ENCODE measurements around the gene VDAC1. TPM values are rescaled to one million over a fixed set of nuclear protein-coding genes. Genes with fewer than 3 reads are reported as not detected.

VDAC1 gene
- total RNA-seq, 2 experiments from 2014 or later: 157 to 247 TPM

DNA sequence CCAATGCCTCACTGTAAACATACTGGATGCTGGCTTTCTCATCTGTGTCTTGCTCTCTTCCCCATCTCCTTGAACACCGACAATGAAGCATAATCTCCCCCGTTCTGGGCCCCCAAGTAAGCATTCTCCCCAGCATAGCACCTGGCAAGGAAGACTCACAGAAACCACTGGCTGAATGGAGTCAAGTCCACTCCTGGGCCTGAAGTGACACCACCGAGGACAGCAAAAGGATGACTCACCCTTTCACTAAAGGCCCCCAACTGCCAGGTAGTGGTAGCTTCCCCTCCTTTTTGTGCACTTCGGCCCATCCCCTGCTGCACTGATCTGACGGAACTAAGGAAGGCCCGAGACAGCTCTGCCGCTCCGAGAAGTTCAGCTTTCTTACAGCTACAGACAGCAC is 9.4 kb downstream of the VDAC1 start:
- H3K4me2 ChIP-seq (ENCODE audit: low read length): peak overlapping the region; percentile 43
- DNase-seq (ENCODE audit: low spot score): no peak
- no peak overlapping the region for H3K27ac ChIP-seq (ENCODE audit: low read depth, low read length, poor library complexity, severe bottlenecking)
- peaks cover 38% of the 10 kb centered on the region for H4K20me1 ChIP-seq (ENCODE audit: insufficient read depth, low read length)
- H3K9me3 ChIP-seq (ENCODE audit: low read length): no peaks in the 10 kb centered on the region
- no peaks in the 10 kb centered on the region for H3K9me2 ChIP-seq (ENCODE audit: insufficient read depth, low read length)
- no peak overlapping the region for H3K4me3 ChIP-seq (ENCODE audit: low read depth, low read length, poor library complexity, severe bottlenecking)
- no peak overlapping the region for H2AFZ ChIP-seq (ENCODE audit: low read length)
- POLR2A ChIA-PET: interaction anchor here (0.8 kb wide), 2 partner anchors 8 to 14 kb away, joined by 3 to 4 read pairs; no protein-coding TSS in a partner anchor
- peaks cover 47% of the 10 kb centered on the region for H3K36me3 ChIP-seq (ENCODE audit: insufficient read depth, low read length)
- no TSS peak for BruUV-seq (replicated peaks)
- peaks cover 59% of the 10 kb centered on the region for H3K4me1 ChIP-seq (ENCODE audit: insufficient read depth, low read length, poor library complexity, severe bottlenecking)
- no peak for TF ChIP-seq EZH2phosphoT487 (IDR thresholded peaks at IDR 0.05; ENCODE audit: borderline replicate concordance, low read depth, low read length)
- TF ChIP-seq, protein P1, sequence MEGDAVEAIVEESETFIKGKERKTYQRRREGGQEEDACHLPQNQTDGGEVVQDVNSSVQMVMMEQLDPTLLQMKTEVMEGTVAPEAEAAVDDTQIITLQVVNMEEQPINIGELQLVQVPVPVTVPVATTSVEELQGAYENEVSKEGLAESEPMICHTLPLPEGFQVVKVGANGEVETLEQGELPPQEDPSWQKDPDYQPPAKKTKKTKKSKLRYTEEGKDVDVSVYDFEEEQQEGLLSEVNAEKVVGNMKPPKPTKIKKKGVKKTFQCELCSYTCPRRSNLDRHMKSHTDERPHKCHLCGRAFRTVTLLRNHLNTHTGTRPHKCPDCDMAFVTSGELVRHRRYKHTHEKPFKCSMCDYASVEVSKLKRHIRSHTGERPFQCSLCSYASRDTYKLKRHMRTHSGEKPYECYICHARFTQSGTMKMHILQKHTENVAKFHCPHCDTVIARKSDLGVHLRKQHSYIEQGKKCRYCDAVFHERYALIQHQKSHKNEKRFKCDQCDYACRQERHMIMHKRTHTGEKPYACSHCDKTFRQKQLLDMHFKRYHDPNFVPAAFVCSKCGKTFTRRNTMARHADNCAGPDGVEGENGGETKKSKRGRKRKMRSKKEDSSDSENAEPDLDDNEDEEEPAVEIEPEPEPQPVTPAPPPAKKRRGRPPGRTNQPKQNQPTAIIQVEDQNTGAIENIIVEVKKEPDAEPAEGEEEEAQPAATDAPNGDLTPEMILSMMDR (conservative IDR thresholded peaks at IDR 0.05; ENCODE audit: low read length): no peak
- peaks cover 93% of the 10 kb centered on the region for H3K79me2 ChIP-seq (ENCODE audit: insufficient read depth, low read depth, low read length)
- intact Hi-C loops (cut with micrococcal nuclease; ENCODE audit: unreplicated experiment): no loop called here
- CTCF ChIA-PET (ENCODE audit: unreplicated experiment): interaction anchor here (1.3 kb wide), 1 partner anchor 9 kb away, joined by 4 read pairs; no protein-coding TSS in a partner anchor

DNA sequence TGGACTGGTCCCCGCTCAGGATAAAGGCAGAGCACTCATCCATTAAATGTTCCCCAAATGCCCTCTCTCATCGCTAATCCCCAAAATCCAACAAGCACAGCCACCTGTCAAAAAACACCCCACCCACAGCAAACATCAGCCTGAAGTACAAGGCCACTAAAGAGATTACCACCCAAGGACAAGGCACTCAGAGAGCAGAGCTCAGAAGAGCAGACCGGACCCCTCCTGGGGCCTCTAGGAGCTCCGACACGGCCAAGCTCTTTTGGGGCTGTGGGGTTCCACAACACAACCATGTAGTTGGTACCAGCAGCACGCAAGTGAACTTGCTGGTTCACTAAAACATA is 9.8 kb downstream of the VDAC1 start:
- intact Hi-C loops (cut with micrococcal nuclease; ENCODE audit: unreplicated experiment): no loop called here
- no peaks in the 10 kb centered on the region for H3K9me3 ChIP-seq (ENCODE audit: low read length)
- no TSS peak for BruUV-seq (replicated peaks)
- H2AFZ ChIP-seq (ENCODE audit: low read length): no peak overlapping the region
- no peaks in the 10 kb centered on the region for H3K9me2 ChIP-seq (ENCODE audit: insufficient read depth, low read length)
- H3K79me2 ChIP-seq (ENCODE audit: insufficient read depth, low read depth, low read length): peaks cover 89% of the 10 kb centered on the region
- H4K20me1 ChIP-seq (ENCODE audit: insufficient read depth, low read length): peaks cover 38% of the 10 kb centered on the region
- DNase-seq (ENCODE audit: low spot score): no peak
- POLR2A ChIA-PET: interaction anchor here (0.8 to 3.9 kb wide), 2 partner anchors 8 kb away, joined by 3 to 24 read pairs; no protein-coding TSS in a partner anchor
- TF ChIP-seq, protein P1 (conservative IDR thresholded peaks at IDR 0.05; ENCODE audit: low read length): no peak
- TF ChIP-seq EZH2phosphoT487 (IDR thresholded peaks at IDR 0.05; ENCODE audit: borderline replicate concordance, low read depth, low read length): no peak
- peak overlapping the region; percentile 43; the same call in 1 of the 2 replicates for H3K4me2 ChIP-seq (ENCODE audit: low read length)
- H3K36me3 ChIP-seq (ENCODE audit: insufficient read depth, low read length): peaks cover 47% of the 10 kb centered on the region
- H3K4me1 ChIP-seq (ENCODE audit: insufficient read depth, low read length, poor library complexity, severe bottlenecking): peaks cover 55% of the 10 kb centered on the region
- CTCF ChIA-PET (ENCODE audit: unreplicated experiment): interaction anchor here (1.3 kb wide), 1 partner anchor 9 kb away, joined by 4 read pairs; no protein-coding TSS in a partner anchor
- no peak overlapping the region for H3K27ac ChIP-seq (ENCODE audit: low read depth, low read length, poor library complexity, severe bottlenecking)
- no peak overlapping the region for H3K4me3 ChIP-seq (ENCODE audit: low read depth, low read length, poor library complexity, severe bottlenecking)

GRCh38 chr5:133994297-133994989 is 10.3 kb downstream of the VDAC1 start:
- intact Hi-C loops (cut with micrococcal nuclease; ENCODE audit: unreplicated experiment): no loop called here
- DNase-seq (ENCODE audit: low spot score): no peak
- peak overlapping the region; percentile 43; the same call in 1 of the 2 replicates for H3K4me2 ChIP-seq (ENCODE audit: low read length)
- H3K36me3 ChIP-seq (ENCODE audit: insufficient read depth, low read length): peaks cover 46% of the 10 kb centered on the region
- no peak overlapping the region for H2AFZ ChIP-seq (ENCODE audit: low read length)
- H3K4me3 ChIP-seq (ENCODE audit: low read depth, low read length, poor library complexity, severe bottlenecking): no peak overlapping the region
- no peak overlapping the region for H3K27ac ChIP-seq (ENCODE audit: low read depth, low read length, poor library complexity, severe bottlenecking)
- no peaks in the 10 kb centered on the region for H3K9me3 ChIP-seq (ENCODE audit: low read length)
- BruUV-seq (replicated peaks): no TSS peak
- peaks cover 84% of the 10 kb centered on the region for H3K79me2 ChIP-seq (ENCODE audit: insufficient read depth, low read depth, low read length)
- peaks cover 38% of the 10 kb centered on the region for H4K20me1 ChIP-seq (ENCODE audit: insufficient read depth, low read length)
- POLR2A ChIA-PET: interaction anchor here (0.6 to 3.9 kb wide), 2 partner anchors 8 to 156 kb away, joined by 3 to 24 read pairs; no protein-coding TSS in a partner anchor
- peaks cover 52% of the 10 kb centered on the region for H3K4me1 ChIP-seq (ENCODE audit: insufficient read depth, low read length, poor library complexity, severe bottlenecking)
- CTCF ChIA-PET (ENCODE audit: unreplicated experiment): interaction anchor here (1.3 kb wide), 1 partner anchor 9 kb away, joined by 4 read pairs; no protein-coding TSS in a partner anchor
- no peaks in the 10 kb centered on the region for H3K9me2 ChIP-seq (ENCODE audit: insufficient read depth, low read length)
- no peak for TF ChIP-seq EZH2phosphoT487 (IDR thresholded peaks at IDR 0.05; ENCODE audit: borderline replicate concordance, low read depth, low read length)
- TF ChIP-seq, protein P1 (conservative IDR thresholded peaks at IDR 0.05; ENCODE audit: low read length): no peak

Data from OCI-LY7 (cell line).